Esophagus (tissue), 2 donors: ENCODE measurements around the gene CLDN2. TPM values are rescaled to one million over a fixed set of nuclear protein-coding genes. Genes with fewer than 3 reads are reported as not detected.

Experiments
- H3K27ac ChIP-seq, 2 donors: one replicate each; pipeline ENCODE4 v1.5.1; 2013; ENCODE audit warnings: low read depth in 2 of 2, mild to moderate bottlenecking in 2 of 2, inconsistent platforms in 1 of 2, low read length in 1 of 2, moderate library complexity in 1 of 2
- H3K27me3 ChIP-seq, 2 donors: one replicate each; pipeline ENCODE4 v1.6.1; 2013; ENCODE audit warnings: low read length in 2 of 2, control low read depth in 1 of 2, mild to moderate bottlenecking in 1 of 2; ENCODE audit not compliant: insufficient read depth in 2 of 2, control insufficient read depth in 1 of 2
- H3K36me3 ChIP-seq, 2 donors: one replicate each; pipeline ENCODE4 v1.6.1; 2013; ENCODE audit warnings: low read length in 1 of 2; ENCODE audit not compliant: control insufficient read depth in 2 of 2, insufficient read depth in 2 of 2
- H3K4me1 ChIP-seq, 2 donors: one replicate each; pipeline ENCODE4 v1.6.1; 2013; ENCODE audit warnings: low read length in 1 of 2; ENCODE audit not compliant: control insufficient read depth in 2 of 2, insufficient read depth in 2 of 2
- H3K4me3 ChIP-seq, 2 donors: one replicate each; pipeline ENCODE4 v1.5.1; 2013; ENCODE audit warnings: low read length in 2 of 2, mild to moderate bottlenecking in 2 of 2, low read depth in 1 of 2, moderate library complexity in 1 of 2
- H3K9me3 ChIP-seq, 2 donors: one replicate each; pipeline ENCODE4 v1.6.1; 2013; ENCODE audit warnings: mild to moderate bottlenecking in 2 of 2, low read depth in 1 of 2, low read length in 1 of 2, moderate library complexity in 1 of 2; ENCODE audit not compliant: control insufficient read depth in 2 of 2, insufficient read depth in 1 of 2
- WGBS, 2 donors: extraction: QIAGEN DNeasy Blood & Tissue Kit; methylation state at CpG; one replicate each; pipeline ENCODE4 v1.1.7; 2013; 5-methylcytosine and 5-hydroxymethylcytosine counted together
- polyA plus RNA-seq, 2 donors: library from polyadenylated mRNA; stranded (reverse); fragments of 200-250 nt; gene quantifications; one replicate each; pipeline ENCODE4 v1.2.3, GENCODE V29; 2013
- donor health status: healthy with polysubstance abuse.
- donor health status: Bipolar disorder and iron deficiency.

Gene CLDN2
- polyA plus RNA-seq, 2 donors, result not detected

GRCh38 chrX:106932960-106933537 lies 12.8 kb downstream of the CLDN2 start:
- H3K4me1 ChIP-seq, result no peaks in the 10 kb centered on the region
- H3K27ac ChIP-seq, result no peak overlapping the region
- H3K9me3 ChIP-seq, result no peaks in the 10 kb centered on the region
- 61 to 78% methylated on average over 6 of the region's 6 CpGs for WGBS, 2 donors
- H3K4me3 ChIP-seq, result no peak overlapping the region
- H3K27me3 ChIP-seq, result peaks cover 0 to 8% of the 10 kb centered on the region in 2 donors
- H3K36me3 ChIP-seq, result no peaks in the 10 kb centered on the region

GRCh38 chrX:106933538-106933961 lies 13.3 kb downstream of the CLDN2 start:
- Histone ChIP-seq H3K36me3 (no peaks in the 10 kb centered on the region), H3K27ac (no peak overlapping the region), H3K9me3 (no peaks in the 10 kb centered on the region), H3K27me3 (peaks cover 0 to 11% of the 10 kb centered on the region in 2 donors), H3K4me1 (no peaks in the 10 kb centered on the region), H3K4me3 (no peak overlapping the region)
- WGBS, 2 donors, result 50 to 55% methylated on average over 3 of the region's 3 CpGs

- WGBS, 2 donors, result 57 to 61% methylated on average over 4 of the region's 4 CpGs
- no peaks in the 10 kb centered on the region for H3K36me3 ChIP-seq
- H3K4me3 ChIP-seq, result no peak overlapping the region
- peaks cover 0 to 11% of the 10 kb centered on the region in 2 donors for H3K27me3 ChIP-seq
- no peaks in the 10 kb centered on the region for H3K4me1 ChIP-seq
- no peaks in the 10 kb centered on the region for H3K9me3 ChIP-seq
- no peak overlapping the region for H3K27ac ChIP-seq
These were observed 15.0 kb downstream of the CLDN2 start for GRCh38 chrX:106935175-106935574.

- H3K27ac ChIP-seq, result no peak overlapping the region
- peaks cover 0 to 11% of the 10 kb centered on the region in 2 donors for H3K27me3 ChIP-seq
- H3K4me1 ChIP-seq, result no peaks in the 10 kb centered on the region
- no peaks in the 10 kb centered on the region for H3K36me3 ChIP-seq
- 60 to 95% methylated on average over 1 of the region's 1 CpG for WGBS, 2 donors
- H3K4me3 ChIP-seq, result no peak overlapping the region
- H3K9me3 ChIP-seq, result no peaks in the 10 kb centered on the region
These were observed 16.0 kb downstream of the CLDN2 start for GRCh38 chrX:106936246-106936645.

GRCh38 chrX:106939566-106939965 lies 19.4 kb downstream of the CLDN2 start:
- H3K4me1 ChIP-seq, result no peaks in the 10 kb centered on the region
- H3K4me3 ChIP-seq, result no peak overlapping the region
- no peak overlapping the region for H3K27ac ChIP-seq
- 67 to 74% methylated on average over 3 of the region's 3 CpGs for WGBS, 2 donors
- H3K36me3 ChIP-seq, result peaks cover 0 to 3% of the 10 kb centered on the region in 2 donors
- no peaks in the 10 kb centered on the region for H3K9me3 ChIP-seq
- peaks cover 0 to 11% of the 10 kb centered on the region in 2 donors for H3K27me3 ChIP-seq

GRCh38 chrX:106940068-106940467 lies 19.9 kb downstream of the CLDN2 start:
- H3K36me3 ChIP-seq, result peaks cover 0 to 3% of the 10 kb centered on the region in 2 donors
- H3K9me3 ChIP-seq, result no peaks in the 10 kb centered on the region
- WGBS, 2 donors, result 82 to 86% methylated on average over 1 of the region's 1 CpG
- no peaks in the 10 kb centered on the region for H3K4me1 ChIP-seq
- no peak overlapping the region for H3K27ac ChIP-seq
- no peak overlapping the region for H3K4me3 ChIP-seq
- peaks cover 0 to 11% of the 10 kb centered on the region in 2 donors for H3K27me3 ChIP-seq

GRCh38 chrX:106946464-106946863 lies 26.3 kb downstream of the CLDN2 start:
- no peaks in the 10 kb centered on the region for H3K4me1 ChIP-seq

GRCh38 chrX:106948641-106949040 lies 28.4 kb downstream of the CLDN2 start:
- Histone ChIP-seq H3K4me1 (no peaks in the 10 kb centered on the region), H3K27me3 (no peaks in the 10 kb centered on the region), H3K27ac (no peak overlapping the region), H3K36me3 (peaks cover 0 to 4% of the 10 kb centered on the region in 2 donors), H3K4me3 (no peak overlapping the region), H3K9me3 (no peaks in the 10 kb centered on the region)
- 64 to 77% methylated on average over 3 of the region's 3 CpGs for WGBS, 2 donors

More at GRCh38 chrX:106946464-106946863, 26.3 kb downstream of the CLDN2 start:
- peaks cover 0 to 7% of the 10 kb centered on the region in 2 donors for H3K36me3 ChIP-seq
- no peaks in the 10 kb centered on the region for H3K27me3 ChIP-seq
- no peaks in the 10 kb centered on the region for H3K9me3 ChIP-seq
- H3K4me3 ChIP-seq, result no peak overlapping the region
- WGBS, 2 donors, result 88 to 95% methylated on average over 3 of the region's 3 CpGs
- no peak overlapping the region for H3K27ac ChIP-seq

- 67 to 93% methylated on average over 1 of the region's 1 CpG for WGBS, 2 donors
- peaks cover 0 to 4% of the 10 kb centered on the region in 2 donors for H3K36me3 ChIP-seq
- H3K27ac ChIP-seq, result no peak overlapping the region
- no peak overlapping the region for H3K4me3 ChIP-seq
- no peaks in the 10 kb centered on the region for H3K4me1 ChIP-seq
- no peaks in the 10 kb centered on the region for H3K27me3 ChIP-seq
- H3K9me3 ChIP-seq, result no peaks in the 10 kb centered on the region
These were observed 29.2 kb downstream of the CLDN2 start for GRCh38 chrX:106949366-106949765.

- Histone ChIP-seq H3K27ac (no peak overlapping the region), H3K4me3 (no peak overlapping the region), H3K36me3 (peaks cover 0 to 4% of the 10 kb centered on the region in 2 donors), H3K4me1 (no peaks in the 10 kb centered on the region), H3K9me3 (no peaks in the 10 kb centered on the region), H3K27me3 (no peaks in the 10 kb centered on the region)
- 47 to 55% methylated on average over 2 of the region's 2 CpGs for WGBS, 2 donors
These were observed 30.2 kb downstream of the CLDN2 start for GRCh38 chrX:106950381-106950780.
